HepG2 (cell line): ENCODE measurements around the gene TMEM61. TPM values are rescaled to one million over a fixed set of nuclear protein-coding genes. Genes with fewer than 3 reads are reported as not detected.

ENCODE experiments used
- ATAC-seq: fragments of 200-7000 bp; cut with Tn5 transposase; 3 replicates; pipeline ENCODE4 v1.9.1; 2020; ENCODE audit warnings: mild to moderate bottlenecking, moderate library complexity
- BruUV-seq: library from RNA; stranded (reverse); fragments of 400-500 nt; replicated peaks from 2 replicates; lab custom pipeline; 2021; lab: Mats Ljungman, UMichigan
- CTCF ChIA-PET: fragments of 300-600 bp; formaldehyde crosslinking; extraction: SDS; loops from one replicate; lab custom pipeline; 2021; ENCODE audit warnings: low total read pairs, inconsistent platforms, low intra/inter-chr PET ratio; lab: Yijun Ruan, JAX
- POLR2A ChIA-PET: fragments of 350-600 bp; sonication (Branson Sonifier 250); formaldehyde crosslinking; loops from one replicate; lab custom pipeline; 2020; ENCODE audit warnings: antibody characterized with exemption, inconsistent platforms; lab: Yijun Ruan, JAX
- DNase-seq: peaks from one replicate; pipeline ENCODE4 v3.0.0-alpha.2; 2015; ENCODE audit warnings: low spot score
- FAIRE-seq: peaks from 3 replicates; lab custom pipeline; 2011; peaks lifted over from hg19 to GRCh38; lab: Jason Lieb, UNC
- H2AFZ ChIP-seq: one replicate; pipeline ENCODE4 v1.6.1; 2011; ENCODE audit warnings: low read length, inconsistent platforms
- H3K27ac ChIP-seq: fragments of 300-600 bp; 3 replicates; pipeline ENCODE4 v1.8.0; 2011; ENCODE audit warnings: mixed run types, mild to moderate bottlenecking, mixed read lengths, low read length, inconsistent platforms; ENCODE audit not compliant: insufficient read depth; ENCODE audit errors: extremely low read length
- H3K27me3 ChIP-seq, 2 experiments: fragments of 200-600 bp in 1 of 2; 2 replicates in 1 of 2; 3 replicates in 1 of 2; pipeline versions ENCODE4 v1.6.0 to v1.8.0; 2011; ENCODE audit warnings: low read length in 2 of 2, mild to moderate bottlenecking in 2 of 2, moderate library complexity in 2 of 2, inconsistent platforms in 1 of 2; ENCODE audit not compliant: insufficient read depth in 2 of 2, control insufficient read depth in 1 of 2
- H3K36me3 ChIP-seq, 2 experiments: fragments of 200-600 bp in 1 of 2; replicated peaks in 1 of 2; 2 replicates in 1 of 2; 3 replicates in 1 of 2; pipeline versions ENCODE4 v1.5.1 to v1.8.0; 2011; ENCODE audit warnings: low read length in 2 of 2, inconsistent platforms in 1 of 2; ENCODE audit not compliant: insufficient read depth in 2 of 2, control insufficient read depth in 1 of 2
- H3K4me1 ChIP-seq: 2 replicates; pipeline ENCODE4 v1.5.1; 2012; ENCODE audit warnings: low read length, inconsistent platforms; ENCODE audit not compliant: insufficient read depth
- H3K4me2 ChIP-seq: 2 replicates; pipeline ENCODE4 v1.6.0; 2011; ENCODE audit warnings: low read depth, low read length, inconsistent platforms
- H3K4me3 ChIP-seq, 3 experiments: fragments of 200-600 bp in 1 of 3; sonication (generic), shearing (Covaris generic) in 1 of 3; replicated peaks in 1 of 3; 2 replicates each; pipeline ENCODE4 v1.5.1; 2011 to 2016; ENCODE audit warnings: low read length in 3 of 3, inconsistent platforms in 2 of 3, low read depth in 2 of 3, mild to moderate bottlenecking in 2 of 3, control low read depth in 1 of 3, mixed read lengths in 1 of 3; ENCODE audit not compliant: insufficient read depth in 1 of 3
- H3K79me2 ChIP-seq: one replicate; pipeline ENCODE4 v1.6.1; 2011; ENCODE audit warnings: low read length, inconsistent platforms; ENCODE audit not compliant: insufficient read depth
- H3K9ac ChIP-seq: 2 replicates; pipeline ENCODE4 v1.6.0; 2011; ENCODE audit warnings: mild to moderate bottlenecking, low read depth, low read length, inconsistent platforms; ENCODE audit not compliant: insufficient read depth
- H3K9me3 ChIP-seq: 2 replicates; pipeline ENCODE4 v1.5.1; 2012; ENCODE audit warnings: mild to moderate bottlenecking, low read length
- H4K20me1 ChIP-seq: 2 replicates; pipeline ENCODE4 v1.6.0; 2011; ENCODE audit warnings: inconsistent platforms, mild to moderate bottlenecking, low read length, moderate library complexity; ENCODE audit not compliant: insufficient read depth
- HNRNPK ChIP-seq: fragments of 200-400 bp; formaldehyde crosslinking; IDR thresholded peaks from 2 replicates; pipeline ENCODE4 v1.6.1; 2018; ENCODE audit warnings: low read length, low read depth, moderate library complexity, mild to moderate bottlenecking; ENCODE audit not compliant: poor library complexity, severe bottlenecking
- NAIF1 ChIP-seq: sonication (generic); formaldehyde crosslinking; IDR thresholded peaks from 2 replicates; pipeline ENCODE4 v1.5.0; 2020; ENCODE audit warnings: mild to moderate bottlenecking, missing genetic modification reagents, borderline replicate concordance
- NCOR1 ChIP-seq: fragments of 200-600 bp; sonication (generic); IDR thresholded peaks from 2 replicates; pipeline ENCODE4 v1.7.0; 2017; ENCODE audit warnings: antibody characterized with exemption, low read length, borderline replicate concordance
- NONO ChIP-seq, 2 experiments: fragments of 450-650 bp in 1 of 2; sonication (generic) in 1 of 2; formaldehyde crosslinking in 1 of 2; IDR thresholded peaks in 1 of 2; conservative IDR thresholded peaks in 1 of 2; 2 replicates each; pipeline versions ENCODE4 v1.6.1 to v1.8.0; 2017 to 2022; ENCODE audit warnings: mild to moderate bottlenecking in 1 of 2, missing genetic modification reagents in 1 of 2, moderate library complexity in 1 of 2
- NR2F6 ChIP-seq, 2 experiments: IDR thresholded peaks; 2 replicates each; pipeline ENCODE4 v1.6.1; 2016; ENCODE audit warnings: antibody characterized with exemption in 1 of 2, mild to moderate bottlenecking in 1 of 2
- PREB ChIP-seq: sonication (generic); formaldehyde crosslinking; IDR thresholded peaks from 2 replicates; pipeline ENCODE4 v1.4.0; 2020; ENCODE audit warnings: missing genetic modification reagents
- ZBTB39 ChIP-seq: sonication (generic); formaldehyde crosslinking; IDR thresholded peaks from 2 replicates; pipeline ENCODE4 v1.5.0; 2020; ENCODE audit warnings: missing genetic modification reagents
- ZNF44 ChIP-seq: sonication (generic); formaldehyde crosslinking; IDR thresholded peaks from 2 replicates; pipeline ENCODE4 v1.5.1; 2020; ENCODE audit warnings: mild to moderate bottlenecking, missing genetic modification reagents
- ZNF549 ChIP-seq: sonication (generic); formaldehyde crosslinking; IDR thresholded peaks from 2 replicates; pipeline ENCODE4 v1.5.0; 2020; ENCODE audit warnings: missing genetic modification reagents
- ZNF605 ChIP-seq: sonication (generic); formaldehyde crosslinking; IDR thresholded peaks from 2 replicates; pipeline ENCODE4 v1.8.0; 2022; ENCODE audit warnings: mild to moderate bottlenecking, missing genetic modification reagents
- ZNF710 ChIP-seq: sonication (generic); formaldehyde crosslinking; IDR thresholded peaks from 2 replicates; pipeline ENCODE4 v1.5.0; 2020; ENCODE audit warnings: mild to moderate bottlenecking, missing genetic modification reagents, borderline replicate concordance
- ZNF720 ChIP-seq: sonication (generic); formaldehyde crosslinking; IDR thresholded peaks from 2 replicates; pipeline ENCODE4 v1.4.0; 2020; ENCODE audit warnings: missing genetic modification reagents
- WGBS: methylation state at CpG from one replicate; pipeline ENCODE4 v1.1.6; 2017; ENCODE audit warnings: low lambda C conversion rate; 5-methylcytosine and 5-hydroxymethylcytosine counted together
- in situ Hi-C: cut with HindIII; loops from 2 replicates; pipeline ENCODE4 v1.10.0; 2017; ENCODE audit warnings: low pct_unique_long_range_greater_than_20kb; ENCODE audit not compliant: extremely low pct_ligation_motif_present
- intact Hi-C: fragments of 100-400 bp; cut with micrococcal nuclease; formaldehyde crosslinking; loops from one replicate; pipeline ENCODE4 v1.10.0; 2022; ENCODE audit not compliant: unreplicated experiment
- polyA plus RNA-seq, 8 experiments: library from polyadenylated mRNA; depleted of rRNA in 3 of 8; stranded (reverse) in 7 of 8; unstranded in 1 of 8; fragments of >200 nt; fragmentation: Illumina TruSeq in 4 of 8; extraction: Trizol in 4 of 8; gene quantifications; 2 replicates each; pipeline versions ENCODE4 v1.2.1 to v1.2.3, GENCODE V29; 2011 to 2016; ENCODE audit warnings: low read depth in 4 of 8, missing spikeins in 1 of 8, mixed read lengths in 1 of 8; ENCODE audit not compliant: insufficient read depth in 1 of 8
- total RNA-seq, 5 experiments: library from RNA; depleted of rRNA; stranded (reverse); fragments of >200 nt; fragmentation: Illumina TruSeq; extraction: Trizol; gene quantifications; 2 replicates each; pipeline ENCODE4 v1.2.3, GENCODE V29; 2016; ENCODE audit warnings: low read depth in 1 of 5

Gene TMEM61
- total and polyA plus RNA-seq, 2 of the 13 experiments (the other 11 are each of a cell fraction or from before 2014, with no cell fraction given) = not detected

GRCh38 chr1:54969879-54970278 lies 10.5 kb upstream of the TMEM61 start:
- Histone ChIP-seq H3K36me3 (no peaks in the 10 kb centered on the region), H3K79me2 (no peaks in the 10 kb centered on the region), H3K27me3 (peaks cover 2 to 20% of the 10 kb centered on the region in 2 experiments; a peak in 2 of 5 replicates), H3K9ac (no peak overlapping the region), H3K4me3 (no peak overlapping the region), H2AFZ (no peak overlapping the region), H3K27ac (no peak overlapping the region), H4K20me1 (no peaks in the 10 kb centered on the region), H3K9me3 (no peaks in the 10 kb centered on the region), H3K4me2 (no peak overlapping the region), H3K4me1 (no peaks in the 10 kb centered on the region)
- CTCF ChIA-PET = no interaction called here
- DNase-seq (no peak), FAIRE-seq (no peak), ATAC-seq (no peak)
- in situ Hi-C loops = no loop called here
- TF ChIP-seq ZNF710 (CRISPR knock-in tag) = no peak
- no peak for TF ChIP-seq ZNF605
- TF ChIP-seq ZNF720 = no peak
- TF ChIP-seq NAIF1 (CRISPR knock-in tag) = no peak
- TF ChIP-seq ZNF44 (CRISPR knock-in tag) = no peak
- no peak for TF ChIP-seq NCOR1
- no peak for TF ChIP-seq ZNF549
- no peak for TF ChIP-seq HNRNPK
- TF ChIP-seq PREB (CRISPR knock-in tag) = no peak
- no peak for TF ChIP-seq ZBTB39
- TF ChIP-seq NONO (IDR thresholded peaks at IDR 0.05) = no peak
- TF ChIP-seq NONO (CRISPR knock-in tag; conservative IDR thresholded peaks at IDR 0.05) = no peak
- no peak for TF ChIP-seq NR2F6 (IDR thresholded peaks at IDR 0.05)
- no peak for TF ChIP-seq NR2F6 (CRISPR knock-in tag; IDR thresholded peaks at IDR 0.05)
- POLR2A ChIA-PET = no interaction called here
- intact Hi-C loops = no loop called here
- BruUV-seq = no TSS peak
- 20% methylated on average over 1 of the region's 1 CpG for WGBS
